Muscle of leg (tissue), 11 donors: ENCODE measurements around the gene DMWD. TPM values are rescaled to one million over a fixed set of nuclear protein-coding genes. Genes with fewer than 3 reads are reported as not detected.
A peak's percentile ranks its signal among the peaks of the same experiment; 100 is the strongest.

Experiments
- DNase-seq: peaks from one replicate; pipeline ENCODE4 v3.0.0; 2013
- H3K27ac ChIP-seq: one replicate; pipeline ENCODE4 v1.5.1; 2013; ENCODE audit warnings: mild to moderate bottlenecking, low read length, control low read depth
- H3K27me3 ChIP-seq: one replicate; pipeline ENCODE4 v1.6.1; 2013; ENCODE audit warnings: low read length; ENCODE audit not compliant: control insufficient read depth, insufficient read depth
- H3K36me3 ChIP-seq: one replicate; pipeline ENCODE4 v1.6.1; 2013; ENCODE audit warnings: low read length; ENCODE audit not compliant: control insufficient read depth, insufficient read depth
- H3K4me1 ChIP-seq: one replicate; pipeline ENCODE4 v1.6.1; 2013; ENCODE audit warnings: low read length; ENCODE audit not compliant: control insufficient read depth, insufficient read depth
- H3K4me3 ChIP-seq: one replicate; pipeline ENCODE4 v1.5.1; 2013; ENCODE audit warnings: low read length, control low read depth
- H3K9me3 ChIP-seq: replicated peaks from 2 replicates; pipeline ENCODE4 v1.6.1; 2013; ENCODE audit warnings: low read depth, low read length; ENCODE audit not compliant: control insufficient read depth
- WGBS: methylation state at CpG from one replicate; pipeline ENCODE4 v1.1.5; 2013; ENCODE audit warnings: missing lambda C conversion rate; ENCODE audit not compliant: insufficient coverage; 5-methylcytosine and 5-hydroxymethylcytosine counted together
- polyA plus RNA-seq, 8 donors: library from polyadenylated mRNA; unstranded; fragments of 120-200 nt; gene quantifications; one replicate each; pipeline versions ENCODE4 v1.2.1 to v1.2.3, GENCODE V29; 2013; ENCODE audit warnings: inconsistent platforms in 1 of 8, low replicate concordance in 1 of 8; ENCODE audit not compliant: insufficient read length in 8 of 8, insufficient read depth in 1 of 8
- total RNA-seq: library from RNA; stranded (reverse); fragments of 120-200 nt; gene quantifications from one replicate; pipeline ENCODE4 v1.2.4, GENCODE V29; 2013

The DMWD gene
- total and polyA plus RNA-seq, 9 donors, result 29.1 to 57.1 (median 44.4) TPM

DNA sequence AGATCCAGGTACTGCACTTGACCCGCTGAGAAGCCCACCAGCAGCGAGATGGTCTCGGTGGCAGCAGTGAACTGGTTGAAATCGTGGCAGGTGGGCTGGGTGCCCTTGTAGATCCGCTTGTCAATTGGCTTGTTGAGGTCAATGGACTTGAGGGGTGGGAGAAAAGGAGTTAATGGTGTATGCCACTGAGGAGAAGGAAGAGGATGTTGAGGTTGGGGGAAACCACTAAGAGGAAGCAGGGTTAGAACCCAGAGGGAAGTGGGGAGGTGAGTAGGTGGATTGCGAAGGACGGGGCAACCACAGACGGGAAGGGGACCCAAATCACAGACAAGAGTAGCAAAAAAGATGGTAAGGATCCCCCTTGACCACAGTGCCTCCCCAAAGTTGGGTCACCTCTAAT is 1.7 kb downstream of the DMWD start:
- WGBS, result 87% methylated on average over 5 of the region's 8 CpGs
- Histone ChIP-seq H3K9me3 (no peaks in the 10 kb centered on the region), H3K27ac (no peak overlapping the region), H3K4me1 (peaks cover 24% of the 10 kb centered on the region), H3K4me3 (no peak overlapping the region), H3K36me3 (peaks cover 40% of the 10 kb centered on the region), H3K27me3 (peaks cover 4% of the 10 kb centered on the region)
- no peak for DNase-seq

DNA sequence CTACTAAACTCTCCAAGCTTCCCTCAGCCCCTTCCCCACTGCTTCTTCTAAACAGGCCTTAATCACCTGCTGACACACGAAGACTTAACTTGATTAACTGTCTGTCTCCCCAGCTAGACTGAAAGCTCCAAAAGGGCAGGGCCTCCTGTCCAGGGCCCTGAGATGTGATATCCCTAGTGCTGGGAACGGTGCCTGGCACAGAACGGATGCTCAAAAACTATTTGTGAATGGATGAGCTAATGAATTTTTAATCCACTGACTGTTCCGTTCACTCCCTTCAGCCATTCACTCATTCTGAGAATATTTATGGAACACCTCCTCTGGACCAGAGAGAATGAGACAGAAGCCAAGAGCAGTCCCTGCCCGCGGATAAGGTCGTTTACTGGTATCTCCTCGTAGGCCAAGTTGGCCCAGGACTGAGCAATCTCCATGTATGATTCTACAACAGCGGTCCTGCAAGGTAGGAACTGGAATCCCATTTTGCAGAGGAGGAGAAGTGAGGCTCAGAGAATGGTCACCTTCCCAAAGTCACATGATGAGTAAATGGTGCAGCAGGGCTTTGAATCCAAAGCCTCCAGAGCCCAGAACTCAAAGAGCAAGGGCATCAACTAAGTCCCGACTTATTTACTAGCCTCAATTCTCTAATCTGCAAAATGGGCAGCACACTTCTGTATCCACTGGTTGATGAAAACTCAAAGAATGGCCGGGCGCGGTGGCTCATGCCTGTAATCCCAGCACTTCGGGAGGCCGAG is 3.4 kb downstream of the DMWD start:
- Histone ChIP-seq H3K27ac (no peak overlapping the region), H3K36me3 (peaks cover 57% of the 10 kb centered on the region), H3K27me3 (peaks cover 2% of the 10 kb centered on the region), H3K4me3 (no peak overlapping the region), H3K4me1 (peaks cover 41% of the 10 kb centered on the region), H3K9me3 (no peaks in the 10 kb centered on the region)
- no peak for DNase-seq
- 80% methylated on average over 6 of the region's 15 CpGs for WGBS

DNA sequence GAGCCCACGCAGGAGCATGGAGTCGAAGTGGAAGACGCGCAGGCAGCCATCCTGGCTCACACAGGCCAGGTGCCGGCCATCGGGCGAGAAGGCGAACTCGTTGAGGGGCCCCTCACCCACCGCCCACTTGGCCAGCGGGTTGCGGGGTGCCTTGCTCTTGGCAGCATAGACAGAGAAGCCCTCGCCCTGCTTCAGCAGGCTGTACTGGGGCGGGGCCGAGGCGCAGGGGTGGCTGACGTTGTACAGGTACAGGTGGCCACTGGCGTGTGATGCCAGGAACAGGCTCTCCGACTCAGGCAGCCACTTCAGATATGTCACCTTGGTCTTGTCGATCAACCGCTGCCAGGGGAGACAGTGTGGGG is 6.1 kb downstream of the DMWD start:
- Histone ChIP-seq H3K9me3 (no peaks in the 10 kb centered on the region), H3K27ac (no peak overlapping the region), H3K36me3 (peaks cover 57% of the 10 kb centered on the region), H3K4me3 (no peak overlapping the region), H3K27me3 (peaks cover 5% of the 10 kb centered on the region), H3K4me1 (peaks cover 54% of the 10 kb centered on the region)
- 88% methylated on average over 18 of the region's 21 CpGs for WGBS
- no peak for DNase-seq

DNA sequence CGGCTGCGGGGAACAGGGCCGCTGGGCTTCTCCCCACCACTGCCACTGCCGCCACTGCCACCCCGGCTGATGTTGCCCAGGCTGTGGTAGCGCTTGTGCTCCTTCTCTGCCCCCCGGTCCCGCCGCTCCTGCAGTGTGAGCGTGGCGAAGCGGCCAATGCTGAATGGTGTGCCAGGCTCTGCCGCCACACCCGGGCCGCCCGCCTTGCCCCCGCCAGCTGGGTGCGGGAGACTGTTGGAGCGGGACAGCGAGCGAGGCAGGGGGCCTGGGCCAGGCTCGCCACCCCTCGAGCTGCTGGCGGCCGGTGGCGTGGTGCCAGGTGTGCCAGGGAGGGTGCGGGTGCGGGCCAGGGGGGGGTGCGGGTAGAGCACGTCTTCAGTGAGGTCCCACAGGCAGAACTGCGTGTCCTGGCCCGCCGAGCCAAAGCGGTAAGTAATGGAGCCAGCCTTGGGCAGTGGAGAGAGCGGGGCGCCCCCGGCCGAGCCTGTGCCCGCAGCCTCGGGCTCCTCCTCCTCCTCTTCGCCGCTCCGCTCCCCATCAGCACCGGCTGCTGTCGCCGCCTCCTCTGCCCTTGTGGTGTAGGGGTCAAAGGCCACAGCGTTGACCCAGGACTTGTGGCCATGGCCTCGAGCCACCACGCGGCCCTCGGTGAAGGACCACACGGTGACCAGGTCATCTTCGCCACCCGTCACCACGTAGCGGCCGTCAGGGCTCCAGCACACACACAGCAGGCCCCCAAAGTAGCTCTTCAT is 6.7 kb downstream of the DMWD start:
- H3K9me3 ChIP-seq, result no peaks in the 10 kb centered on the region
- H3K27ac ChIP-seq, result peak overlapping the region; percentile 96
- WGBS, result 90% methylated on average over 50 of the region's 57 CpGs
- peaks cover 54% of the 10 kb centered on the region for H3K4me1 ChIP-seq
- DNase-seq, result no peak
- H3K36me3 ChIP-seq, result peaks cover 61% of the 10 kb centered on the region
- no peak overlapping the region for H3K4me3 ChIP-seq
- H3K27me3 ChIP-seq, result peaks cover 5% of the 10 kb centered on the region

DNA sequence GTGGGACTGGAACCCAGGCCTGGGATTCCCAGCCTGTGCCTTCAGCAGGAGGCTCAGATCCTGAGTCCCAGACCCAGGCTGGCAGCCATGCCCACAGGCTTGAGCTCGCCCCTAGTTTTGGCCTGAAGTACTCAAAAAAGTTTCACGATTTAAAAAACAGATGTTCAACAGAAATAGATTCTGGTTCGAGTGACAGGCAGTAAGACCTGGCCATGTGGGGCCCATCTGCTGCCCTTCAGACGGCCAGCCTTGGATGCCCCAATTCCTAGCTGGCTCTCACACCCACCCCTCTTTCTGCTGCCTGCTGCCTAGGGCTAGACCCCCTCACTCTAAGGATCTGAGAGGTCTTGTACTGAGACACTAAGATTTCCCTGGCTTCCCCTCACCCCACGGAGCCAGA is 7.5 kb downstream of the DMWD start:
- peaks cover 62% of the 10 kb centered on the region for H3K36me3 ChIP-seq
- H3K4me3 ChIP-seq, result no peak overlapping the region
- 44% methylated on average over 5 of the region's 5 CpGs for WGBS
- DNase-seq, result no peak
- H3K27ac ChIP-seq, result peak overlapping the region; percentile 96
- H3K4me1 ChIP-seq, result peaks cover 58% of the 10 kb centered on the region
- H3K27me3 ChIP-seq, result peaks cover 7% of the 10 kb centered on the region
- no peaks in the 10 kb centered on the region for H3K9me3 ChIP-seq

DNA sequence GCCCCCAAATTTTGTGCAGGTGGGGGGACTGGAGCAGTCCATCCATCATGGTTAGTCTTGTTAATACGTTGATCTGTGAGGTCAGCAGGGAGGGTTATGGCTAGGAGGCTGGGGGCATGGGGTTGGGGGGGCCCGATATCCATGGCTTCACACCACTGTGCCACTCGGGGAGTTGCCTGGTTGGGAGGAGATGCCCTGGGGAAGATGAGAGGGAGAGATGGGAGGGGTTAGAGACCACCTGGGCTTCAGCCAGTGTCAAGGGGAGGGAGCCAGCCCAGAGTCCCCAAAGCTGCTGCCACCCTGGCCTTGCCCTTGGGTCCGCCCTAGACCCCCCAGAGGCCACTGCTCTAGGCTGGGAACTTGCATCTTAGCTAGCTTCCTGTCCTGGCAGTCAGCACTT is 8.5 kb downstream of the DMWD start:
- peaks cover 11% of the 10 kb centered on the region for H3K27me3 ChIP-seq
- H3K36me3 ChIP-seq, result peaks cover 63% of the 10 kb centered on the region
- no peak overlapping the region for H3K4me3 ChIP-seq
- WGBS, result 100% methylated on average over 1 of the region's 4 CpGs
- no peak for DNase-seq
- H3K9me3 ChIP-seq, result no peaks in the 10 kb centered on the region
- H3K27ac ChIP-seq, result peak overlapping the region; percentile 96
- peaks cover 65% of the 10 kb centered on the region for H3K4me1 ChIP-seq

DNA sequence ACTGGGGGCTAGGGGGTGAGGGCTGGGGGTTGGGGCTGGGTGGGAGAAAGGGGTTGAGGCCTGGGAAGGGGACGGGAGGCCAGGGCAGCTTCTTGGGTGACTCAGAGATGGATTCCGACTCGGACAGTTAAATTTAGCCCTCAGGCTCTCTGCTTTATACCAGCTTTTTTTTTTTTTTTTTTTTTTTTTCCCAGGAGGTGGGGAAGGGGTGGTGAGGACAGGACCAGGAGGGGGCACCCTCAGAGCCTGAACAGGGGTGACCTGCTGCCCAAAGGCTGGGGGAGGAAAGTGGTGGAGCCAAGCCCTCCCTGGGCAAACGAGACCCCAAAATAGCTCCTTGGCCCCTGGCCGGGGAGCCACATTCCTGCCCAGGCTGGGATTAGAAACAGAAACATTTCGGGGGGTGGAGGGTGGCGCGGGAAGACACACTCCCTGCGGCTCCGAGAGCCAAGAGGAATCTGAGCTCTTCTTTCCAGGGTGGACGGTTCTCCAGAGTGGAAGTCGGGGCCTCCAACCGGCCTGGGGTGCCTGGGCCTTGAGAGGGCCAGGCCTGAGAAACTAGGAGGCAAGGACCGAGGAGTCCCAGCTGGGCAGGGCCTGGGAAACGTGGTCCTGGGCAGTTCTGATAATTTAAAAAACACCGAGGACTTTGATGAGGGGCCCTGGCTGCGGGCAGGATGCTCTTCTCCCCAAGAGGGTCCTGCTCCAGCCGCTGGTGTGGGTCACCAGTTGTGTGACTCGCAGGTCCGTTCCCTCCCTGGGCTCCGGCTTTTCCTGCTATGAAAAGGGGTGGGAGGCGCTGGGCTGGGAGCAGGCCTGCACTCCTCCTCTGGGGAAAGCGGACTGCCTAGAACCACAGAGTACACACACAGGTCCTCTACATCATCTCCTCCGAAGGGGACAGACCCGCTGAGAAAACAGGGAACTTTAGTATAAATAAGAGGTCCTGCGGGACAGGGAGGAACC is 9.5 kb downstream of the DMWD start:
- Histone ChIP-seq H3K4me1 (peaks cover 69% of the 10 kb centered on the region), H3K4me3 (peak overlapping the region; percentile 87), H3K9me3 (no peaks in the 10 kb centered on the region), H3K36me3 (peaks cover 63% of the 10 kb centered on the region), H3K27ac (peak overlapping the region; percentile 96), H3K27me3 (peaks cover 10% of the 10 kb centered on the region)
- peak; percentile 86 for DNase-seq
- WGBS, result 14% methylated on average over 15 of the region's 26 CpGs

DNA sequence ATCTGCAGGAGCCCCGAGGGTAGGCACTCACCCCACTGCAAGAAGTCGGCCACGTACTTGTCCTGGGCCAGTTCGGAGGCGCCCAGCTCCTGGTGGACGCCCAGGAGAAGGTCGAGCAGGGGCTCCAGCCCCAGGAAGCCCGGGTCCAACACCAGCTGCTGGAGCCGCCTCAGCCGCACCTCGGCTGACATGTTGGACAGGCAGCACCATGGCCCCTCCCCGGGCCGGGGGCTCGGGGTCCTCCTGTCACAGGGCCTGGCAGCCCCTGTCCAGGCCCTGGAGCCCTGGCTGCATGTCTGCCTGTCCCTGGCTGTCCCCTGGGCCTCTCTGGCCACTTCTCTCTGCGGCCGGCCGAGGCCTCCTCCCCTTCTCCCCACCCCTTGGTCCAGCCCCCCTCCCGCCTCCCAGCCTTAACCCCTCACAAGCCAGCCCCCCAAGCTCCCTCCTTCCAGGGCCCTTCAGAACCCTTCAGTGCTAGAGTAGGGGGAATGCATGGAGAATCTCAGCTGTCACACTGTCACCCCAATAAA is 10.4 kb downstream of the DMWD start, which contains the start of gene DMPK:
Gene DMPK (minus strand): TSS at position 329 of the 530 bp plus-strand sequence. CDS start 138 bp downstream, at position 191.
- peak; percentile 80 for DNase-seq
- Histone ChIP-seq H3K4me1 (peaks cover 69% of the 10 kb centered on the region), H3K27me3 (peaks cover 9% of the 10 kb centered on the region), H3K36me3 (peaks cover 65% of the 10 kb centered on the region), H3K4me3 (peak within 1 kb of the TSS; percentile 87), H3K27ac (peak within 1 kb of the TSS; percentile 96), H3K9me3 (no peaks in the 10 kb centered on the region)
- WGBS, result 3% methylated on average over 14 of the region's 18 CpGs

DNA sequence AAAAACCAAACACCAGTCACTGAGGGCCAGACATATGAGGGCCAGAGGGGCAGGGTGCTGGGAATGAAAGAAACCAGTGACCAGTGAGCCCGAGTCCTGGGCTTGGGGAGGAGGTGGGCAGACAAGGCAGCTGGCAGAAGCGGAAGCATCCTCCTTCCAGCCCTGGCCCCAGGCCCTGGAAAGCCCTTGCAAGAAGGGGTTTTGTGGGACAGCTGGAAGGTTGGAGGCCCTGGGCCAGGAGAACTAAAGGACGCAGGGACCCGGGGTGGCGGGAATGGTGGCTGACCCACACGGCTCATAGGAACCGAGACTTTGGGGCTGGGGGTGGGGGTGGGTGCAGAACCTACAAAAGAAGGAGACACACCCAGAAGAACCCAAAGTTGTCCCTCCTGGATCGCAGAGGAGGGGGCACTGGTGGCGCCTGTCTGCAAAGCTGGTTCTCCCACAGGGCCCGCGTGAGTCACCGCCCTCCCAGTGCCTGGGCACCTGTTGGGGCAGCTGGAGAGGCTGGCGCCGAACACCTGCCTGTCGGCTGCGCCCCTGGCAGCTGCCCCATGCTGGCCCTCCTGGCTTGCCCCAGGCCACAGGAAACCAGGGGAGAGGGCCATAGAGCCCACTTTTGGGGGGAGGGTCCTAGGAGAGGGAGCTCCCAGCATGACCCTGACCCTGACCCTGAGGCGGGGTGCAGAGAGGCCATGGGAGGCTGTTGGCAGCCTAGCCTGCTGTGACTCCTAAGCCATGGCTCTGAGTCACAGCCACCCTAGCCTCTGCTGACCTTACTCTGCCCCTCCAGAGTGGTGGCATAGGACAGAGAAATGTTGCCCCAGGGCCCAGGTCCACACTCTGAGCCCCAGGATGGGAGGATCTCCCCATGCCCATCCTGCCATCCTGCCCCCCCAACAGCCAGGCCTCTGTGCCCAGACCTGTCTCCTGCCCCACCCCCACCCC is 11.2 kb downstream of the DMWD start:
- peaks cover 67% of the 10 kb centered on the region for H3K36me3 ChIP-seq
- peak overlapping the region; percentile 87 for H3K4me3 ChIP-seq
- H3K4me1 ChIP-seq, result peaks cover 69% of the 10 kb centered on the region
- H3K9me3 ChIP-seq, result no peaks in the 10 kb centered on the region
- H3K27ac ChIP-seq, result peak overlapping the region; percentile 96
- DNase-seq, result peak; percentile 81
- H3K27me3 ChIP-seq, result peaks cover 9% of the 10 kb centered on the region
- 46% methylated on average over 17 of the region's 17 CpGs for WGBS
